Gastroesophageal sphincter (tissue), 4 donors: Measurements from ENCODE around the gene PCDHA6. TPM values are rescaled to one million over a fixed set of nuclear protein-coding genes. Genes with fewer than 3 reads are reported as not detected.
"Not testable (repeated sequence)": the region's sequence is repeated elsewhere in the genome, so short reads cannot be mapped to it uniquely, and the experiment has no call there.

Source experiments
- ATAC-seq: fragments of 150-250 bp; one replicate; pipeline ENCODE4 v1.9.1; 2016; ENCODE audit warnings: mild to moderate bottlenecking, moderate library complexity
- H3K27ac ChIP-seq, 4 donors: fragments of 200-600 bp; sonication (generic) in 3 of 4; 1 replicate in 3 of 4; 2 replicates in 1 of 4; pipeline ENCODE4 v1.5.1; 2016 to 2019
- H3K27me3 ChIP-seq: fragments of 200-600 bp; sonication (generic); one replicate; pipeline ENCODE4 v1.5.1; 2019
- H3K36me3 ChIP-seq, 2 donors: fragments of 200-600 bp; sonication (generic); one replicate each; pipeline ENCODE4 v1.5.1; 2019; ENCODE audit warnings: control low read depth in 1 of 2
- H3K4me1 ChIP-seq, 3 donors: fragments of 200-600 bp; sonication (generic); 1 replicate in 2 of 3; 2 replicates in 1 of 3; pipeline ENCODE4 v1.5.1; 2016 to 2019; ENCODE audit warnings: control low read depth in 2 of 3
- H3K4me3 ChIP-seq, 2 donors: fragments of 200-600 bp; sonication (generic); one replicate each; pipeline ENCODE4 v1.5.1; 2019; ENCODE audit warnings: mild to moderate bottlenecking in 1 of 2, moderate library complexity in 1 of 2
- H3K9me3 ChIP-seq, 3 donors: fragments of 200-600 bp; sonication (generic); one replicate each; pipeline ENCODE4 v1.5.1; 2017 to 2019; ENCODE audit warnings: control low read depth in 2 of 3
- CTCF ChIP-seq, 4 experiments: fragments of 200-600 bp in 2 of 4; fragments of 450-650 bp in 2 of 4; sonication (generic) in 1 of 4; IDR thresholded peaks; one replicate each; pipeline ENCODE4 v1.5.1; 2017 to 2019; ENCODE audit warnings: antibody characterized with exemption in 4 of 4, mild to moderate bottlenecking in 2 of 4, moderate library complexity in 2 of 4
- EP300 ChIP-seq: sonication (generic); formaldehyde crosslinking; IDR thresholded peaks from one replicate; pipeline ENCODE4 v1.6.1; 2017; ENCODE audit warnings: antibody characterized with exemption, mild to moderate bottlenecking
- POLR2A ChIP-seq, 2 donors: fragments of 450-650 bp; IDR thresholded peaks; one replicate each; pipeline ENCODE4 v1.6.1; 2017; ENCODE audit warnings: antibody characterized with exemption in 2 of 2, mild to moderate bottlenecking in 2 of 2, moderate library complexity in 1 of 2
- POLR2AphosphoS5 ChIP-seq: sonication (generic); formaldehyde crosslinking; IDR thresholded peaks from one replicate; pipeline ENCODE4 v1.6.1; 2017; ENCODE audit warnings: antibody characterized with exemption
- WGBS, 2 donors: methylation state at CpG; one replicate each; pipeline ENCODE4 v1.1.5; 2018; ENCODE audit warnings: low coverage in 1 of 2; 5-methylcytosine and 5-hydroxymethylcytosine counted together
- total RNA-seq, 4 donors: library from RNA; depleted of rRNA; stranded (reverse); fragments of >200 nt; gene quantifications; one replicate each; pipeline ENCODE4 v1.1.0, GENCODE V29; 2016

PCDHA6 gene
- total RNA-seq, 4 donors from 2014 or later: 0.31 to 1.4 (median 0.73) TPM

GRCh38 chr5:140868721-140869554 is 41.2 kb downstream of the PCDHA6 start, which contains the start of gene PCDHA11:
Gene PCDHA11, plus strand, starts transcription at chr5:140868957. Its CDS starts 147 bp downstream, at chr5:140869104.
- no peak within 1 kb of the TSS for H3K27ac ChIP-seq
- peaks cover 0 to 53% (median 0%) of the 10 kb centered on the region in 3 donors for H3K9me3 ChIP-seq
- H3K4me3 ChIP-seq: peak within 1 kb of the TSS; percentile 12 to 18

GRCh38 chr5:140869555-140869886 is 41.8 kb downstream of the PCDHA6 start:
- no peak overlapping the region for H3K4me3 ChIP-seq
- peaks cover 63% of the 10 kb centered on the region for H3K27me3 ChIP-seq
- H3K4me1 ChIP-seq: no peaks in the 10 kb centered on the region
- H3K36me3 ChIP-seq: no peaks in the 10 kb centered on the region
- 56% methylated on average over 5 of the region's 5 CpGs; no CpG with 5 or more reads in 1 of the 2 donors for WGBS, 2 donors
- ATAC-seq: no peak
- H3K9me3 ChIP-seq: peaks cover 0 to 48% (median 0%) of the 10 kb centered on the region in 3 donors
- TF ChIP-seq POLR2A (IDR thresholded peaks at IDR 0.05) (no peak), CTCF (IDR thresholded peaks at IDR 0.05) (peak in 1 of 4 experiments; percentile 43)
- no peak overlapping the region for H3K27ac ChIP-seq

More at GRCh38 chr5:140868721-140869554, 41.2 kb downstream of the PCDHA6 start, which contains the start of gene PCDHA11:
- ATAC-seq: no peak
- Histone ChIP-seq H3K36me3 (no peaks in the 10 kb centered on the region), H3K4me1 (no peaks in the 10 kb centered on the region), H3K27me3 (peaks cover 61% of the 10 kb centered on the region)
- 16 to 22% methylated on average over 15 to 18 of the region's 41 CpGs for WGBS, 2 donors
- TF ChIP-seq POLR2A (IDR thresholded peaks at IDR 0.05) (no peak), CTCF (IDR thresholded peaks at IDR 0.05) (peak in 1 of 4 experiments; percentile 42)

- no peaks in the 10 kb centered on the region for H3K4me1 ChIP-seq
- H3K27me3 ChIP-seq: peaks cover 73% of the 10 kb centered on the region
- WGBS, 2 donors: 10 to 33% methylated on average over 1 to 2 of the region's 114 CpGs
- no peaks in the 10 kb centered on the region for H3K36me3 ChIP-seq
- TF ChIP-seq POLR2A (IDR thresholded peaks at IDR 0.05): no peak
- TF ChIP-seq EP300: no peak
- no peak for TF ChIP-seq CTCF (IDR thresholded peaks at IDR 0.05)
- no peak for TF ChIP-seq POLR2AphosphoS5
- ATAC-seq: no peak
- no peak overlapping the region for H3K4me3 ChIP-seq
- no peak overlapping the region for H3K27ac ChIP-seq
- peaks cover 0 to 50% (median 0%) of the 10 kb centered on the region in 3 donors for H3K9me3 ChIP-seq
Measured at GRCh38 chr5:140870221-140871201, 42.8 kb downstream of the PCDHA6 start.

GRCh38 chr5:140875085-140876065 is 47.6 kb downstream of the PCDHA6 start, which contains the start of gene PCDHA12:
Gene PCDHA12, plus strand, starts transcription at chr5:140875308. Its CDS starts 165 bp downstream, at chr5:140875473.
- Histone ChIP-seq H3K4me3 (peak within 1 kb of the TSS; percentile 6 to 25), H3K27me3 (peaks cover 82% of the 10 kb centered on the region), H3K27ac (no peak within 1 kb of the TSS), H3K36me3 (no peaks in the 10 kb centered on the region), H3K9me3 (peaks cover 0 to 53% (median 0%) of the 10 kb centered on the region in 3 donors), H3K4me1 (no peaks in the 10 kb centered on the region)
- TF ChIP-seq POLR2AphosphoS5: no peak
- no peak for TF ChIP-seq EP300
- no peak for TF ChIP-seq POLR2A (IDR thresholded peaks at IDR 0.05)
- peak in 1 of 4 experiments; percentile 37 for TF ChIP-seq CTCF (IDR thresholded peaks at IDR 0.05)
- WGBS, 2 donors: 13 to 28% methylated on average over 13 to 24 of the region's 47 CpGs
- no peak for ATAC-seq

- not testable (repeated sequence) for H3K4me1 ChIP-seq, H3K4me3 ChIP-seq, H3K36me3 ChIP-seq, ATAC-seq, H3K27ac ChIP-seq
- H3K27me3 ChIP-seq: peaks cover 70% of the 10 kb centered on the region
- peaks cover 0 to 43% (median 0%) of the 10 kb centered on the region in 3 donors for H3K9me3 ChIP-seq
- 22 to 45% methylated on average over 4 to 13 of the region's 80 CpGs for WGBS, 2 donors
Measured at GRCh38 chr5:140876541-140877261, 48.9 kb downstream of the PCDHA6 start.
